Astrocyte (in vitro differentiated cells and primary cell): ENCODE measurements around the gene MYO5B. TPM values are rescaled to one million over a fixed set of nuclear protein-coding genes. Genes with fewer than 3 reads are reported as not detected.
"Not testable (repeated sequence)": the region's sequence is repeated elsewhere in the genome, so short reads cannot be mapped to it uniquely, and the experiment has no call there.

ENCODE experiments used
- DNase-seq: peaks from one replicate; pipeline ENCODE4 v3.0.0-alpha.2; 2010; ENCODE audit warnings: low read depth
- FAIRE-seq: peaks from 2 replicates; lab custom pipeline; 2011; peaks lifted over from hg19 to GRCh38; lab: Jason Lieb, UNC
- H2AFZ ChIP-seq: 2 replicates; pipeline ENCODE4 v1.6.0; 2012; ENCODE audit warnings: low read depth, low read length, inconsistent platforms
- H3K27ac ChIP-seq: 2 replicates; pipeline ENCODE4 v1.5.1; 2011; ENCODE audit warnings: low read depth, low read length, inconsistent platforms
- H3K27me3 ChIP-seq: 2 replicates; pipeline ENCODE4 v1.6.0; 2011; ENCODE audit warnings: low read length, inconsistent platforms; ENCODE audit not compliant: insufficient read depth
- H3K36me3 ChIP-seq: 2 replicates; pipeline ENCODE4 v1.5.1; 2011; ENCODE audit warnings: low read length, inconsistent platforms; ENCODE audit not compliant: insufficient read depth
- H3K4me1 ChIP-seq: 2 replicates; pipeline ENCODE4 v1.5.1; 2011; ENCODE audit warnings: low read length, inconsistent platforms; ENCODE audit not compliant: insufficient read depth
- H3K4me2 ChIP-seq: 2 replicates; pipeline ENCODE4 v1.6.0; 2012; ENCODE audit warnings: low read length, inconsistent platforms
- H3K4me3 ChIP-seq: 2 replicates; pipeline ENCODE4 v1.5.1; 2011; ENCODE audit warnings: low read depth, mild to moderate bottlenecking, low read length, inconsistent platforms; ENCODE audit not compliant: insufficient read depth
- H3K79me2 ChIP-seq: 2 replicates; pipeline ENCODE4 v1.6.0; 2012; ENCODE audit warnings: mild to moderate bottlenecking, low read length, inconsistent platforms; ENCODE audit not compliant: insufficient read depth
- H3K9ac ChIP-seq: 2 replicates; pipeline ENCODE4 v1.6.0; 2012; ENCODE audit warnings: mild to moderate bottlenecking, low read length, inconsistent platforms
- H3K9me3 ChIP-seq: 2 replicates; pipeline ENCODE4 v1.5.1; 2012; ENCODE audit warnings: low read depth, mild to moderate bottlenecking, low read length, inconsistent platforms; ENCODE audit not compliant: insufficient read depth
- H4K20me1 ChIP-seq: 2 replicates; pipeline ENCODE4 v1.6.0; 2012; ENCODE audit warnings: low read length, inconsistent platforms; ENCODE audit not compliant: insufficient read depth
- H3K27ac Mint-ChIP-seq: one replicate; pipeline ENCODE4 v1.8.0; 2021; ENCODE audit warnings: mild to moderate bottlenecking, mixed read lengths; ENCODE audit not compliant: unreplicated experiment
- H3K27me3 Mint-ChIP-seq: one replicate; pipeline ENCODE4 v1.8.0; 2021; ENCODE audit warnings: low read depth, mixed read lengths; ENCODE audit not compliant: unreplicated experiment
- H3K36me3 Mint-ChIP-seq: one replicate; pipeline ENCODE4 v1.8.0; 2021; ENCODE audit warnings: low read depth, mixed read lengths; ENCODE audit not compliant: unreplicated experiment
- H3K4me1 Mint-ChIP-seq: one replicate; pipeline ENCODE4 v1.8.0; 2021; ENCODE audit warnings: low read depth, mixed read lengths; ENCODE audit not compliant: unreplicated experiment
- H3K4me3 Mint-ChIP-seq: one replicate; pipeline ENCODE4 v1.8.0; 2021; ENCODE audit warnings: mild to moderate bottlenecking, moderate library complexity, mixed read lengths; ENCODE audit not compliant: unreplicated experiment
- H3K9me3 Mint-ChIP-seq: one replicate; pipeline ENCODE4 v1.8.0; 2021; ENCODE audit warnings: mild to moderate bottlenecking, mixed read lengths; ENCODE audit not compliant: unreplicated experiment
- CTCF ChIP-seq: IDR thresholded peaks from 2 replicates; pipeline ENCODE4 v1.5.1; 2011; ENCODE audit warnings: low read depth, mild to moderate bottlenecking, inconsistent platforms, low read length, moderate library complexity; ENCODE audit not compliant: insufficient read depth
- EZH2 ChIP-seq: IDR thresholded peaks from 2 replicates; pipeline ENCODE4 v1.6.1; 2012; ENCODE audit warnings: mild to moderate bottlenecking, low read length, inconsistent platforms; ENCODE audit not compliant: insufficient read depth
- total RNA-seq: library from RNA; stranded (reverse); gene quantifications from 2 replicates; pipeline ENCODE4 v1.2.1, GENCODE V29; 2021

Gene MYO5B
- total RNA-seq, 1 donor from 2014 or later = 8.3 TPM

- Mint-ChIP-seq H3K4me3 (no peak overlapping the region), H3K36me3 (no peaks in the 10 kb centered on the region), H3K27ac (no peak overlapping the region), H3K9me3 (no peaks in the 10 kb centered on the region), H3K27me3 (no peaks in the 10 kb centered on the region), H3K4me1 (peaks cover 34% of the 10 kb centered on the region)
- Histone ChIP-seq H3K9me3 (no peaks in the 10 kb centered on the region), H3K4me3 (no peak overlapping the region), H3K27ac (no peak overlapping the region), H2AFZ (no peak overlapping the region), H3K4me2 (no peak overlapping the region), H3K4me1 (peaks cover 19% of the 10 kb centered on the region), H3K27me3 (no peaks in the 10 kb centered on the region), H3K79me2 (no peaks in the 10 kb centered on the region), H3K36me3 (no peaks in the 10 kb centered on the region), H4K20me1 (no peaks in the 10 kb centered on the region), H3K9ac (no peak overlapping the region)
- TF ChIP-seq EZH2 = no peak
- TF ChIP-seq CTCF = no peak
- DNase-seq (no peak), FAIRE-seq (no peak)
These were observed 357.1 kb downstream of the MYO5B start for GRCh38 chr18:49837889-49838288.

DNA sequence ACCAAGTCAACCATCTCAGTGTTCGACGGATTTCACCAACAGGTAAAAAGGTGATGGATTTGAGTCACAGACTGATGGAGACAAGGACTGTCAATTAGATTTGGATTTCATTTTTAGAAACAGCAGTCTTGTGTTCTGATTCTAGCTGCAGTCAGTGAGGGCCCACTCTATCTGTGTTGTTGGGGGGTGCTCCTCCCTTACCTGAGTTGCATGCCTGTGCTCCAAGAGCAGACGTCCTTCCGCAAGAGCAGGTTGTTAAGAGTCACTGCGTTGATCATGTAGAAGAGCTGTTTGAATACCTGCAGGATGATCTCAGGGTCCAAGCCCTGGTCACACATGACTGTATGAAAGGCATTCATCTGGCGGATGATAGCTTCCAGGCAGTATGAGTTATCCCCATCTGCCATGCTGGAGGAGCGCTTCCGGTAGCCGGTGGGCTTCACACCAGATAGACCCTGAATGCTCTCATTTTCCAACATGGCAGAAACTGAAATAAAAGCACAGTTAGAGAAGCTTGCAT, 357.6 kb downstream of the MYO5B start:
- not testable (repeated sequence) for H3K4me2 ChIP-seq, H4K20me1 ChIP-seq, H3K79me2 ChIP-seq, H3K9me3 ChIP-seq, DNase-seq, H3K9ac ChIP-seq, H3K27me3 ChIP-seq, H3K27ac Mint-ChIP-seq, H2AFZ ChIP-seq, H3K27me3 Mint-ChIP-seq, H3K4me3 ChIP-seq, H3K36me3 ChIP-seq, H3K4me3 Mint-ChIP-seq, FAIRE-seq, H3K9me3 Mint-ChIP-seq, H3K36me3 Mint-ChIP-seq, H3K27ac ChIP-seq
- H3K4me1 Mint-ChIP-seq = peaks cover 34% of the 10 kb centered on the region
- peaks cover 19% of the 10 kb centered on the region for H3K4me1 ChIP-seq

DNA sequence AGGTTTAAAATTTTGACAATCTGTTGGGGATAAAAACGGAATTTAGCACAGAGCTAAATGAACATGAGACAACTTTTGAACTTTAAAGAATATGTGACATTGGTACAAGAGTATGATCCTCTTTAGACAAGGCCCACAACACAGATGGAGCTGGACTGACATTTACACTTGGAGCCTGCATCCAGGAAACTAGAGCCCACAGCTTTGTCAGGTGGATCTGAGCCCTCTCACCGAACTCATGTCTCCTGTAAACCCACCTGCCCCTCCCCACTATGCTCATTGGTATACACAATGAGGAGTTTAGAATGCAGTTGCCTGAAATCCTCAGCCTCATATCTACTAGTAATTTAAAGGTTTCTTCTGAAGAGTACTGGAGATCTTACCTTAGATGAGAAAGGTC, 359.5 kb downstream of the MYO5B start:
- Mint-ChIP-seq H3K27me3 (no peaks in the 10 kb centered on the region), H3K36me3 (no peaks in the 10 kb centered on the region), H3K4me3 (no peak overlapping the region), H3K4me1 (peaks cover 34% of the 10 kb centered on the region), H3K27ac (peak overlapping the region; percentile 13), H3K9me3 (no peaks in the 10 kb centered on the region)
- Histone ChIP-seq H3K4me2 (peak overlapping the region; percentile 21), H3K36me3 (no peaks in the 10 kb centered on the region), H3K9ac (no peak overlapping the region), H3K4me1 (peaks cover 19% of the 10 kb centered on the region), H3K9me3 (no peaks in the 10 kb centered on the region), H3K79me2 (no peaks in the 10 kb centered on the region), H4K20me1 (no peaks in the 10 kb centered on the region), H2AFZ (no peak overlapping the region), H3K27ac (peak overlapping the region; percentile 25), H3K4me3 (no peak overlapping the region), H3K27me3 (no peaks in the 10 kb centered on the region)
- DNase-seq (no peak), FAIRE-seq (no peak)
- no peak for TF ChIP-seq CTCF
- no peak for TF ChIP-seq EZH2
